GM23338 (cell line): ENCODE data around the gene IARS2.

Source experiments
- CREB1 ChIP-seq: fragments of 250-450 bp; sonication (Bioruptor Pico); IDR thresholded peaks from 2 replicates; pipeline ENCODE4 v1.5.0; 2020; ENCODE audit warnings: low read depth, mild to moderate bottlenecking, moderate library complexity
- CTCF ChIP-seq, 2 experiments: fragments of 200-600 bp in 1 of 2; sonication (generic) in 1 of 2; conservative IDR thresholded peaks; 2 replicates each; pipeline versions ENCODE4 v1.5.1 to v1.6.1; 2016 to 2017; ENCODE audit warnings: antibody characterized with exemption in 2 of 2, low read depth in 2 of 2, mild to moderate bottlenecking in 2 of 2, moderate library complexity in 1 of 2
- ETS1 ChIP-seq: IDR thresholded peaks from 2 replicates; pipeline ENCODE4 v1.6.1; 2016; ENCODE audit warnings: antibody characterized with exemption
- EZH2 ChIP-seq: fragments of 200-600 bp; sonication (generic); IDR thresholded peaks from one replicate; pipeline ENCODE4 v1.8.0; 2017; ENCODE audit warnings: antibody characterized with exemption, mild to moderate bottlenecking, low read depth; ENCODE audit not compliant: unreplicated experiment
- EZH2phosphoT487 ChIP-seq: fragments of 200-600 bp; sonication (generic); IDR thresholded peaks from one replicate; pipeline ENCODE4 v1.8.1; 2018; ENCODE audit warnings: antibody characterized with exemption; ENCODE audit not compliant: unreplicated experiment
- JUNB ChIP-seq: IDR thresholded peaks from one replicate; pipeline ENCODE4 v1.6.1; 2016; ENCODE audit warnings: antibody characterized with exemption; ENCODE audit not compliant: unreplicated experiment
- NANOG ChIP-seq: IDR thresholded peaks from 2 replicates; pipeline ENCODE4 v1.6.1; 2016; ENCODE audit warnings: antibody characterized with exemption, borderline replicate concordance
- POLR2AphosphoS5 ChIP-seq: IDR thresholded peaks from 2 replicates; pipeline ENCODE4 v1.6.1; 2016; ENCODE audit warnings: antibody characterized with exemption, low read depth
- REST ChIP-seq: IDR thresholded peaks from one replicate; pipeline ENCODE4 v1.6.1; 2018; ENCODE audit warnings: antibody characterized with exemption; ENCODE audit not compliant: unreplicated experiment
- STAT1 ChIP-seq: IDR thresholded peaks from one replicate; pipeline ENCODE4 v1.6.1; 2016; ENCODE audit warnings: antibody characterized with exemption; ENCODE audit not compliant: unreplicated experiment
- ZNF114 ChIP-seq: fragments of 250-450 bp; sonication (Bioruptor Pico); IDR thresholded peaks from 2 replicates; pipeline ENCODE4 v1.5.0; 2020; ENCODE audit warnings: mild to moderate bottlenecking, moderate library complexity
- ZNF331 ChIP-seq: fragments of 250-450 bp; sonication (Bioruptor Pico); IDR thresholded peaks from 2 replicates; pipeline ENCODE4 v1.5.0; 2020; ENCODE audit warnings: low read depth, mild to moderate bottlenecking, moderate library complexity
- ZNF462 ChIP-seq: fragments of 250-450 bp; sonication (Bioruptor Pico); IDR thresholded peaks from 2 replicates; pipeline ENCODE4 v1.5.0; 2020; ENCODE audit warnings: mild to moderate bottlenecking, moderate library complexity

- TF ChIP-seq JUNB (no peak), REST (no peak), CTCF (conservative IDR thresholded peaks at IDR 0.05; ENCODE audit: low read depth in 2 of 2) (no peak), POLR2AphosphoS5 (no peak), EZH2 (no peak), CREB1 (CRISPR knock-in tag) (no peak), EZH2phosphoT487 (no peak), ZNF114 (CRISPR knock-in tag) (no peak), STAT1 (no peak), ZNF331 (CRISPR knock-in tag) (no peak), NANOG (no peak), ETS1 (no peak), ZNF462 (CRISPR knock-in tag) (no peak)
Measured at GRCh38 chr1:220099826-220100225, 5.9 kb downstream of the IARS2 start.
